Ishikawa (cell line): ENCODE data around the gene HAND1.

Experiments used
- EP300 ChIP-seq: IDR thresholded peaks from 2 replicates; pipeline ENCODE4 v1.6.1; 2012; ENCODE audit warnings: borderline replicate concordance
- NFIC ChIP-seq: IDR thresholded peaks from 2 replicates; pipeline ENCODE4 v1.6.1; 2012
- TF ChIP-seq, protein P1 (sequence below): IDR thresholded peaks from 2 replicates; pipeline ENCODE4 v1.6.1; 2012

Gene HAND1

DNA sequence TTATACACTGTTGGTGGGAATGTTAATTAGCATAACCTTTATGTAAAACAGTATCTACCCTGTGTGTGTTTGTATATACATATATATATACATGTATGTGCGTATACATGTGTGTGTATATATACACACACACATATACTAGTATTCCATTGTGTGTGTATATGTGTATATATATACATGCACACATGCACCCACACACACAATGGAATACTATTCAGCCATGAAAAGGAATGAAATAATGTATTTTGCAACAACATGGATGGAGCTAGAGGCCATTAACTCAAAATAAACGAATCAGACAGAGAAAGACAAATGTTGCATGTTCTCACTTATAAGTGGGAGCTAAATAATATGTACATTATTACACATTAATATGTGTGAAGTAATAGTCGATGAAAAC, 49.8 kb downstream of the HAND1 start:
- no peak for TF ChIP-seq EP300
- TF ChIP-seq, protein P1, sequence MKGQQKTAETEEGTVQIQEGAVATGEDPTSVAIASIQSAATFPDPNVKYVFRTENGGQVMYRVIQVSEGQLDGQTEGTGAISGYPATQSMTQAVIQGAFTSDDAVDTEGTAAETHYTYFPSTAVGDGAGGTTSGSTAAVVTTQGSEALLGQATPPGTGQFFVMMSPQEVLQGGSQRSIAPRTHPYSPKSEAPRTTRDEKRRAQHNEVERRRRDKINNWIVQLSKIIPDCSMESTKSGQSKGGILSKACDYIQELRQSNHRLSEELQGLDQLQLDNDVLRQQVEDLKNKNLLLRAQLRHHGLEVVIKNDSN = no peak
- TF ChIP-seq NFIC = no peak
